Loucy (cell line): ENCODE results near the gene JOSD2.

Source experiments
- H2AFZ ChIP-seq: fragments of 200-600 bp; sonication (generic); 2 replicates; pipeline ENCODE4 v1.6.0; 2016; ENCODE audit warnings: antibody characterized with exemption, mild to moderate bottlenecking, low read length, moderate library complexity
- H3F3A ChIP-seq: fragments of 200-600 bp; 2 replicates; pipeline ENCODE4 v1.6.0; 2016; ENCODE audit warnings: antibody characterized with exemption, low read depth, mild to moderate bottlenecking
- H3K27me3 ChIP-seq: fragments of 200-600 bp; sonication (generic); 2 replicates; pipeline ENCODE4 v1.6.1; 2014; ENCODE audit warnings: low read length, mild to moderate bottlenecking; ENCODE audit not compliant: insufficient read depth, poor library complexity, severe bottlenecking
- H3K36me3 ChIP-seq: fragments of 200-600 bp; sonication (generic); 2 replicates; pipeline ENCODE4 v1.6.1; 2016; ENCODE audit warnings: low read length; ENCODE audit not compliant: insufficient read depth
- H3K4me1 ChIP-seq: fragments of 200-600 bp; sonication (generic); 2 replicates; pipeline ENCODE4 v1.5.1; 2014; ENCODE audit warnings: low read length, mild to moderate bottlenecking; ENCODE audit not compliant: insufficient read depth, poor library complexity, severe bottlenecking
- H3K4me2 ChIP-seq: fragments of 200-600 bp; sonication (generic); 2 replicates; pipeline ENCODE4 v1.6.0; 2014; ENCODE audit warnings: antibody characterized with exemption, low read length, low read depth, mild to moderate bottlenecking; ENCODE audit not compliant: poor library complexity, severe bottlenecking
- H3K4me3 ChIP-seq: fragments of 200-600 bp; sonication (generic); 2 replicates; pipeline ENCODE4 v1.5.1; 2014; ENCODE audit warnings: low read length, mild to moderate bottlenecking, mixed read lengths; ENCODE audit not compliant: poor library complexity, severe bottlenecking
- H3K79me2 ChIP-seq: fragments of 200-600 bp; sonication (generic); 2 replicates; pipeline ENCODE4 v1.6.1; 2014; ENCODE audit warnings: low read length; ENCODE audit not compliant: insufficient read depth
- H3K9ac ChIP-seq: fragments of 200-600 bp; sonication (generic); 2 replicates; pipeline ENCODE4 v1.6.0; 2014; ENCODE audit warnings: mild to moderate bottlenecking, low read depth, low read length, moderate library complexity; ENCODE audit not compliant: poor library complexity, severe bottlenecking
- H3K9me2 ChIP-seq: fragments of 200-600 bp; sonication (generic); replicated peaks from 2 replicates; pipeline ENCODE4 v1.6.1; 2016; ENCODE audit warnings: low read depth, low read length, mixed read lengths
- H3K9me3 ChIP-seq: fragments of 200-600 bp; sonication (generic); 2 replicates; pipeline ENCODE4 v1.6.1; 2014; ENCODE audit warnings: mild to moderate bottlenecking, antibody characterized with exemption, low read length, low read depth; ENCODE audit not compliant: insufficient read depth
- H4K20me1 ChIP-seq: fragments of 200-600 bp; sonication (generic); 2 replicates; pipeline ENCODE4 v1.6.0; 2014; ENCODE audit warnings: antibody characterized with exemption, low read length, mild to moderate bottlenecking; ENCODE audit not compliant: insufficient read depth, poor library complexity, severe bottlenecking
- EZH2phosphoT487 ChIP-seq: fragments of 200-600 bp; IDR thresholded peaks from 2 replicates; pipeline ENCODE4 v1.6.1; 2018; ENCODE audit warnings: antibody characterized with exemption, mild to moderate bottlenecking, moderate library complexity, borderline replicate concordance
- TF ChIP-seq, protein P1 (sequence below): fragments of 200-600 bp; sonication (generic); conservative IDR thresholded peaks from 2 replicates; pipeline ENCODE4 v1.5.1; 2014; ENCODE audit warnings: mild to moderate bottlenecking, antibody characterized with exemption, low read length

JOSD2 gene

GRCh38 chr19:50477751-50478515 lies 33.1 kb downstream of the JOSD2 start:
- H3K9me2 ChIP-seq: no peaks in the 10 kb centered on the region
- no peaks in the 10 kb centered on the region for H4K20me1 ChIP-seq
- H3K36me3 ChIP-seq: no peaks in the 10 kb centered on the region
- no peaks in the 10 kb centered on the region for H3F3A ChIP-seq
- no peaks in the 10 kb centered on the region for H3K27me3 ChIP-seq
- H2AFZ ChIP-seq: no peak overlapping the region
- H3K4me1 ChIP-seq: no peaks in the 10 kb centered on the region
- H3K4me2 ChIP-seq: no peak overlapping the region
- no peaks in the 10 kb centered on the region for H3K79me2 ChIP-seq
- no peak for TF ChIP-seq EZH2phosphoT487
- TF ChIP-seq, protein P1, sequence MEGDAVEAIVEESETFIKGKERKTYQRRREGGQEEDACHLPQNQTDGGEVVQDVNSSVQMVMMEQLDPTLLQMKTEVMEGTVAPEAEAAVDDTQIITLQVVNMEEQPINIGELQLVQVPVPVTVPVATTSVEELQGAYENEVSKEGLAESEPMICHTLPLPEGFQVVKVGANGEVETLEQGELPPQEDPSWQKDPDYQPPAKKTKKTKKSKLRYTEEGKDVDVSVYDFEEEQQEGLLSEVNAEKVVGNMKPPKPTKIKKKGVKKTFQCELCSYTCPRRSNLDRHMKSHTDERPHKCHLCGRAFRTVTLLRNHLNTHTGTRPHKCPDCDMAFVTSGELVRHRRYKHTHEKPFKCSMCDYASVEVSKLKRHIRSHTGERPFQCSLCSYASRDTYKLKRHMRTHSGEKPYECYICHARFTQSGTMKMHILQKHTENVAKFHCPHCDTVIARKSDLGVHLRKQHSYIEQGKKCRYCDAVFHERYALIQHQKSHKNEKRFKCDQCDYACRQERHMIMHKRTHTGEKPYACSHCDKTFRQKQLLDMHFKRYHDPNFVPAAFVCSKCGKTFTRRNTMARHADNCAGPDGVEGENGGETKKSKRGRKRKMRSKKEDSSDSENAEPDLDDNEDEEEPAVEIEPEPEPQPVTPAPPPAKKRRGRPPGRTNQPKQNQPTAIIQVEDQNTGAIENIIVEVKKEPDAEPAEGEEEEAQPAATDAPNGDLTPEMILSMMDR: no peak
- H3K9ac ChIP-seq: no peak overlapping the region
- no peak overlapping the region for H3K4me3 ChIP-seq
- H3K9me3 ChIP-seq: no peaks in the 10 kb centered on the region

DNA sequence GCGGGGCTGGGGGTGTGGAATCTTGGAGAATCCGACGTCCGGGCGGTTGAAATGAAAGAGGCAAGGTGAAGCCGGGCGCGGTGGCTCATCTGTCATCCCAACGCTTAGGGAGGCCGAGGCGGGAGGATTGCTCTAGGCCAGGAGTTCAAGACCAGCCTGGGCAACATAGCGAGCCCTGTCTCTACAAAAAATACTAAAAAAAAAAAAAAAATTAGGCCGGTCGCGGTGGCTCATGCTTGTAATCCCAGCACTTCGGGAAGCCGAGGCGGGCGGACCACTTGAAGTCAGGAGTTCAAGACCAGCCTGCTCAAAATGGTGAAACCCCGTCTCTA lies 34.1 kb downstream of the JOSD2 start:
- no peak overlapping the region for H2AFZ ChIP-seq
- H3K9ac ChIP-seq: no peak overlapping the region
- no peaks in the 10 kb centered on the region for H3F3A ChIP-seq
- H3K27me3 ChIP-seq: no peaks in the 10 kb centered on the region
- TF ChIP-seq, protein P1: no peak
- no peak for TF ChIP-seq EZH2phosphoT487
- no peaks in the 10 kb centered on the region for H3K9me2 ChIP-seq
- no peaks in the 10 kb centered on the region for H4K20me1 ChIP-seq
- H3K4me2 ChIP-seq: no peak overlapping the region
- no peak overlapping the region for H3K4me3 ChIP-seq
- no peaks in the 10 kb centered on the region for H3K4me1 ChIP-seq
- H3K9me3 ChIP-seq: no peaks in the 10 kb centered on the region
- no peaks in the 10 kb centered on the region for H3K36me3 ChIP-seq
- H3K79me2 ChIP-seq: no peaks in the 10 kb centered on the region

GRCh38 chr19:50476224-50476906 lies 34.6 kb downstream of the JOSD2 start, which contains the start of the genes EMC10 and GARIN5A:
Gene EMC10, plus strand, starts transcription at chr19:50476507. Its CDS starts 38 bp downstream, at chr19:50476545.
Gene GARIN5A, minus strand, starts transcription at chr19:50476848. Its CDS starts 460 bp downstream, at chr19:50476388.
- H3K9ac ChIP-seq: no peak within 1 kb of the TSS
- H3K27me3 ChIP-seq: no peaks in the 10 kb centered on the region
- no peaks in the 10 kb centered on the region for H3K9me3 ChIP-seq
- no peaks in the 10 kb centered on the region for H4K20me1 ChIP-seq
- H3K4me1 ChIP-seq: no peaks in the 10 kb centered on the region
- no peaks in the 10 kb centered on the region for H3K9me2 ChIP-seq
- H3K36me3 ChIP-seq: no peaks in the 10 kb centered on the region
- H2AFZ ChIP-seq: no peak within 1 kb of the TSS
- no peak within 1 kb of the TSS for H3K4me3 ChIP-seq
- no peaks in the 10 kb centered on the region for H3K79me2 ChIP-seq
- no peaks in the 10 kb centered on the region for H3F3A ChIP-seq
- no peak for TF ChIP-seq EZH2phosphoT487
- TF ChIP-seq, protein P1: no peak
- no peak within 1 kb of the TSS for H3K4me2 ChIP-seq
